ENCODE results near the gene ZNF841. TPM values are rescaled to one million over a fixed set of nuclear protein-coding genes. Genes with fewer than 3 reads are reported as not detected.

ZNF841 gene
- total RNA-seq, 1 donor from 2014 or later, result 13.2 TPM

Other genes starting within 250 kb of the ZNF841 start
- 5.8 and 6.0 TPM in 2 replicates for gene ZNF577, start 207.8 kb downstream of the ZNF841 start, total RNA-seq
- gene ZNF649, start 190.7 kb downstream of the ZNF841 start, total RNA-seq, result 11.8 and 12.1 TPM in 2 replicates
- gene ZNF613, start 168.3 kb downstream of the ZNF841 start, total RNA-seq, result 3.6 and 3.8 TPM in 2 replicates
- 9.1 and 9.2 TPM in 2 replicates for gene ZNF350, start 108.9 kb downstream of the ZNF841 start, total RNA-seq
- gene ZNF615, start 87.6 kb downstream of the ZNF841 start, total RNA-seq, result 6.3 and 6.7 TPM in 2 replicates
- 9.2 and 9.6 TPM in 2 replicates for gene ZNF614, start 67.4 kb downstream of the ZNF841 start, total RNA-seq
- gene ZNF432, start 46.9 kb downstream of the ZNF841 start, total RNA-seq, result 13.3 and 15.5 TPM in 2 replicates
- 6.6 and 8.5 TPM in 2 replicates for gene ZNF616, start 44.2 kb upstream of the ZNF841 start, total RNA-seq
- 7.2 and 8.8 TPM in 2 replicates for gene ZNF836, start 75.9 kb upstream of the ZNF841 start, total RNA-seq
- 218 and 225 TPM in 2 replicates for gene PPP2R1A, start 94.3 kb upstream of the ZNF841 start, total RNA-seq
- 15.9 and 18.2 TPM in 2 replicates for gene ZNF766, start 173.8 kb upstream of the ZNF841 start, total RNA-seq
- gene ZNF480, start 201.4 kb upstream of the ZNF841 start, total RNA-seq, result 3.2 and 3.6 TPM in 2 replicates
- gene ZNF610, start 240.5 kb upstream of the ZNF841 start, total RNA-seq, result 0.50 and 1.1 TPM in 2 replicates

Data from activated T-helper 2 cell treated with anti-CD3 and anti-CD28 coated beads, Interferon-gamma antibody, Interleukin-2, Interleukin-4, amounts not matched to agents 10 μg/mL and 5 μg/mL and 100 μg/mL, durations not matched to agents 14 hours and 24 hours and 36 hours (primary cell).